Hepatocyte (in vitro differentiated cells): ENCODE measurements around the gene TMEM87A.

Experiments used
- CTCF ChIP-seq: fragments of 200-600 bp; sonication (generic); IDR thresholded peaks from 2 replicates; pipeline ENCODE4 v1.5.1; 2016; ENCODE audit warnings: antibody characterized with exemption, mild to moderate bottlenecking; ENCODE audit not compliant: poor library complexity
- EZH2 ChIP-seq: fragments of 200-600 bp; sonication (generic); IDR thresholded peaks from 2 replicates; pipeline ENCODE4 v1.6.1; 2016; ENCODE audit warnings: antibody characterized with exemption, mild to moderate bottlenecking, borderline replicate concordance

- TF ChIP-seq CTCF (no peak), EZH2 (no peak)
Observed at GRCh38 chr15:42314818-42315217, 41.6 kb upstream of the TMEM87A start.
